DND-41 (cell line): ENCODE measurements around the gene ADAMTS15.

ENCODE experiments used
- CTCF ChIP-seq: IDR thresholded peaks from 2 replicates; pipeline ENCODE4 v1.5.1; 2012; ENCODE audit warnings: borderline replicate concordance, low read length, moderate library complexity, mild to moderate bottlenecking; ENCODE audit not compliant: poor library complexity, severe bottlenecking; ENCODE audit errors: extremely low read depth
- EZH2 ChIP-seq: IDR thresholded peaks from 3 replicates; pipeline ENCODE4 v1.6.1; 2012; ENCODE audit warnings: borderline replicate concordance, low read depth, mild to moderate bottlenecking, moderate library complexity, low read length, inconsistent platforms; ENCODE audit not compliant: severe bottlenecking

DNA sequence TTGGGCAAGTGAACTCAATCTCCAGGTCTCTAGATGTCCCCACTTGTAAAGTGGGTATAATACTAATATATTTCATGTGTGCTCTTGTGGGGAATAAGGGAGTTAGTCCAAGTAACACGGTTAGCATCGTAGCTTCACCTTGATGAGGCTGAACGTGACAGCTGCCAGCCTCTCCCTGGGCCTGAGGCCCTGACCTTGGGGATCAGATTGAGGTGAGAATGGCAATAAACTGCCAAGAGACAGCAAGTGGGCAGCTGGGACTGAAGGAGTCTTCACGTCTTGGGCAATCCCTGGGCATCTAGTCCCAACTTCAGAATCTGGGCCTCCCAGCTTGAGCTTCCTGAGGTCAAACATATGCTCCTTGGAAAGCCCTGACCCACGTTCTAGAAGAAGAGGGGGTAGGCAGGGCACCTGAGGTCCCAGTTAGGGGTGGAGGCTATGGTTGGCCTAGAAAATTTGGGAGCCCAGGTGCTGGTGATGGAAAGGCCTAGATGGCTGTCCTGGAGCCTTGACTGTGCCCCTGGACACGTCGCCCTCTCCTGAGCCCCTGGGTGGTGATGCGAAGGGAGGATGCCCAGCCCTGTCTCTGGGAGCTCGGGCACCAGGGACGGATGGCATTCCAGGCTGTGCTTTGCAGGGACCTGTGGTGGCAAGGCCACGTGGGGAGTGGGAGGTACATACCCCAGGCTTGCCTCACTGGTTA lies 23.4 kb downstream of the ADAMTS15 start:
- TF ChIP-seq CTCF (no peak), EZH2 (no peak)
